ENCODE measurements around the gene MOCS2.

DNA sequence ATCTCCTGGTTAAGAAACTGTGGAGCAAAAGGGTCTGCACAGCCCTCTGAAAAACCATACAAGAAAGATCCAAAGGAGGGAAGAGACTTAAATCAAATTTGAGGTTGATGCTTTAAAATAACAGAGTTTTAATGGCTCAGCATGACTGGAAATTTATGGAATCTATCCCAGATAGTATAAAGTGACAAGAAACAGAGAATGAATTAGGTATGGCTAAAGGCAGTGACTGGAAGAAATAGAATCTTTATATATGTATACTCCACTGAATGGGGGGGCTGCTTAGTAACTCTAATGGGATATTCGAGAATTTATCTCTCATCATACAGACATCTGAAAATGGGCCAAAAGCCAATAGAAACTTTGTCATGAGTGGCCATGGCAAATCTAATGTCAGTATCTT is 17.6 kb upstream of the MOCS2 start:
- TF ChIP-seq POLR2A (IDR thresholded peaks at IDR 0.05): no peak
- TF ChIP-seq CTCF (IDR thresholded peaks at IDR 0.05): no peak
- TF ChIP-seq EP300 (IDR thresholded peaks at IDR 0.05): no peak

All from ovary (tissue), 3 donors.